ENCODE data around the gene UMPS. TPM values are rescaled to one million over a fixed set of nuclear protein-coding genes. Genes with fewer than 3 reads are reported as not detected.
"Not testable (repeated sequence)": the region's sequence is repeated elsewhere in the genome, so short reads cannot be mapped to it uniquely, and the experiment has no call there.

The UMPS gene
- total RNA-seq, 1 donor from 2014 or later, result 52.8 TPM

- Mint-ChIP-seq H3K27me3 (ENCODE audit: low read depth) (peaks cover 3% of the 10 kb centered on the region), H3K27ac (no peak overlapping the region)
Observed at GRCh38 chr3:124780356-124780755, 50.1 kb downstream of the UMPS start.

GRCh38 chr3:124780761-124781475 is 50.7 kb downstream of the UMPS start:
- Mint-ChIP-seq H3K4me3 (ENCODE audit: low read depth) (no peak overlapping the region), H3K36me3 (ENCODE audit: low read depth) (no peaks in the 10 kb centered on the region), H3K27me3 (ENCODE audit: low read depth) (peaks cover 3% of the 10 kb centered on the region), H3K27ac (peak overlapping the region; percentile 38), H3K9me3 (no peaks in the 10 kb centered on the region), H3K4me1 (ENCODE audit: low read depth) (peaks cover 5% of the 10 kb centered on the region)
- no peak for DNase-seq (ENCODE audit: low spot score)
- intact Hi-C loops (cut with micrococcal nuclease), result no loop called here

More at GRCh38 chr3:124780356-124780755, 50.1 kb downstream of the UMPS start:
- Mint-ChIP-seq H3K4me3 (ENCODE audit: low read depth) (no peak overlapping the region), H3K9me3 (no peaks in the 10 kb centered on the region), H3K4me1 (ENCODE audit: low read depth) (peaks cover 5% of the 10 kb centered on the region), H3K36me3 (ENCODE audit: low read depth) (no peaks in the 10 kb centered on the region)
- intact Hi-C loops (cut with micrococcal nuclease), result no loop called here
- DNase-seq (ENCODE audit: low spot score), result no peak

GRCh38 chr3:124781476-124782376 is 51.5 kb downstream of the UMPS start:
- no peaks in the 10 kb centered on the region for H3K9me3 Mint-ChIP-seq
- intact Hi-C loops (cut with micrococcal nuclease), result no loop called here
- H3K27ac Mint-ChIP-seq, result no peak overlapping the region
- no peaks in the 10 kb centered on the region for H3K36me3 Mint-ChIP-seq (ENCODE audit: low read depth)
- H3K27me3 Mint-ChIP-seq (ENCODE audit: low read depth), result peaks cover 3% of the 10 kb centered on the region
- H3K4me3 Mint-ChIP-seq (ENCODE audit: low read depth), result no peak overlapping the region
- DNase-seq (ENCODE audit: low spot score), result no peak
- peaks cover 10% of the 10 kb centered on the region for H3K4me1 Mint-ChIP-seq (ENCODE audit: low read depth)

- intact Hi-C loops (cut with micrococcal nuclease); H3K27ac Mint-ChIP-seq; H3K27me3 Mint-ChIP-seq (ENCODE audit: low read depth); H3K4me3 Mint-ChIP-seq (ENCODE audit: low read depth); H3K36me3 Mint-ChIP-seq (ENCODE audit: low read depth); H3K9me3 Mint-ChIP-seq; DNase-seq (ENCODE audit: low spot score): not testable (repeated sequence)
- peaks cover 14% of the 10 kb centered on the region for H3K4me1 Mint-ChIP-seq (ENCODE audit: low read depth)
Observed at GRCh38 chr3:124782377-124782712, 52.1 kb downstream of the UMPS start.

GRCh38 chr3:124783696-124784095 is 53.4 kb downstream of the UMPS start:
- intact Hi-C loops (cut with micrococcal nuclease), result no loop called here
- DNase-seq (ENCODE audit: low spot score), result no peak
- Mint-ChIP-seq H3K36me3 (ENCODE audit: low read depth) (no peaks in the 10 kb centered on the region), H3K4me3 (ENCODE audit: low read depth) (no peak overlapping the region), H3K27ac (no peak overlapping the region), H3K4me1 (ENCODE audit: low read depth) (peaks cover 14% of the 10 kb centered on the region), H3K9me3 (no peaks in the 10 kb centered on the region), H3K27me3 (ENCODE audit: low read depth) (peaks cover 3% of the 10 kb centered on the region)

- Mint-ChIP-seq H3K27ac (no peak overlapping the region), H3K36me3 (ENCODE audit: low read depth) (no peaks in the 10 kb centered on the region), H3K27me3 (ENCODE audit: low read depth) (peaks cover 3% of the 10 kb centered on the region), H3K4me1 (ENCODE audit: low read depth) (peaks cover 14% of the 10 kb centered on the region), H3K9me3 (no peaks in the 10 kb centered on the region), H3K4me3 (ENCODE audit: low read depth) (no peak overlapping the region)
- DNase-seq (ENCODE audit: low spot score), result no peak
- intact Hi-C loops (cut with micrococcal nuclease), result no loop called here
Observed at GRCh38 chr3:124784686-124785382, 54.6 kb downstream of the UMPS start.

- H3K4me3 Mint-ChIP-seq (ENCODE audit: low read depth), result no peak overlapping the region
- intact Hi-C loops (cut with micrococcal nuclease), result no loop called here
- no peak overlapping the region for H3K27ac Mint-ChIP-seq
- H3K36me3 Mint-ChIP-seq (ENCODE audit: low read depth), result no peaks in the 10 kb centered on the region
- H3K27me3 Mint-ChIP-seq (ENCODE audit: low read depth), result peaks cover 6% of the 10 kb centered on the region
- H3K4me1 Mint-ChIP-seq (ENCODE audit: low read depth), result peaks cover 10% of the 10 kb centered on the region
- no peak for DNase-seq (ENCODE audit: low spot score)
- no peaks in the 10 kb centered on the region for H3K9me3 Mint-ChIP-seq
Observed at GRCh38 chr3:124785973-124786372, 55.7 kb downstream of the UMPS start.

GRCh38 chr3:124786511-124787241 is 56.4 kb downstream of the UMPS start:
- H3K4me3 Mint-ChIP-seq (ENCODE audit: low read depth), result no peak overlapping the region
- H3K4me1 Mint-ChIP-seq (ENCODE audit: low read depth), result peaks cover 17% of the 10 kb centered on the region
- peaks cover 6% of the 10 kb centered on the region for H3K27me3 Mint-ChIP-seq (ENCODE audit: low read depth)
- no peak for DNase-seq (ENCODE audit: low spot score)
- H3K36me3 Mint-ChIP-seq (ENCODE audit: low read depth), result no peaks in the 10 kb centered on the region
- H3K9me3 Mint-ChIP-seq, result no peaks in the 10 kb centered on the region
- intact Hi-C loops (cut with micrococcal nuclease), result no loop called here
- peak overlapping the region; percentile 67 for H3K27ac Mint-ChIP-seq

- Mint-ChIP-seq H3K36me3 (ENCODE audit: low read depth) (no peaks in the 10 kb centered on the region), H3K27me3 (ENCODE audit: low read depth) (peaks cover 5% of the 10 kb centered on the region), H3K9me3 (no peaks in the 10 kb centered on the region), H3K27ac (peak overlapping the region; percentile 67), H3K4me1 (ENCODE audit: low read depth) (peaks cover 19% of the 10 kb centered on the region), H3K4me3 (ENCODE audit: low read depth) (no peak overlapping the region)
- intact Hi-C loops (cut with micrococcal nuclease), result no loop called here
- no peak for DNase-seq (ENCODE audit: low spot score)
Observed at GRCh38 chr3:124787476-124788195, 57.4 kb downstream of the UMPS start.

- Mint-ChIP-seq H3K27me3 (ENCODE audit: low read depth) (peaks cover 5% of the 10 kb centered on the region), H3K4me1 (ENCODE audit: low read depth) (peaks cover 19% of the 10 kb centered on the region), H3K9me3 (no peaks in the 10 kb centered on the region), H3K27ac (no peak overlapping the region), H3K36me3 (ENCODE audit: low read depth) (no peaks in the 10 kb centered on the region), H3K4me3 (ENCODE audit: low read depth) (no peak overlapping the region)
- no peak for DNase-seq (ENCODE audit: low spot score)
- intact Hi-C loops (cut with micrococcal nuclease), result no loop called here
Observed at GRCh38 chr3:124788254-124788745, 58.0 kb downstream of the UMPS start.

GRCh38 chr3:124789103-124789502 is 58.9 kb downstream of the UMPS start:
- intact Hi-C loops (cut with micrococcal nuclease); H3K27ac Mint-ChIP-seq; H3K9me3 Mint-ChIP-seq; H3K36me3 Mint-ChIP-seq (ENCODE audit: low read depth); H3K27me3 Mint-ChIP-seq (ENCODE audit: low read depth); DNase-seq (ENCODE audit: low spot score); H3K4me3 Mint-ChIP-seq (ENCODE audit: low read depth): not testable (repeated sequence)
- H3K4me1 Mint-ChIP-seq (ENCODE audit: low read depth), result peaks cover 19% of the 10 kb centered on the region

GRCh38 chr3:124791142-124791541 is 60.9 kb downstream of the UMPS start:
- H3K27me3 Mint-ChIP-seq (ENCODE audit: low read depth), result peaks cover 7% of the 10 kb centered on the region
- no peaks in the 10 kb centered on the region for H3K36me3 Mint-ChIP-seq (ENCODE audit: low read depth)
- H3K4me3 Mint-ChIP-seq (ENCODE audit: low read depth), result no peak overlapping the region
- peaks cover 18% of the 10 kb centered on the region for H3K4me1 Mint-ChIP-seq (ENCODE audit: low read depth)
- no peak for DNase-seq (ENCODE audit: low spot score)
- no peak overlapping the region for H3K27ac Mint-ChIP-seq
- intact Hi-C loops (cut with micrococcal nuclease), result no loop called here
- no peaks in the 10 kb centered on the region for H3K9me3 Mint-ChIP-seq

Measured in activated T-helper 2 cell treated with anti-CD3 and anti-CD28 coated beads, Interferon-gamma antibody, Interleukin-2, Interleukin-4, amounts not matched to agents 10 μg/mL and 5 μg/mL and 100 μg/mL, durations not matched to agents 14 hours and 24 hours and 36 hours (primary cell).